B cell (primary cell): Measurements from ENCODE around the gene OR8U1.

Experiments
- CTCF ChIP-seq: fragments of 200-600 bp; IDR thresholded peaks from one replicate; pipeline ENCODE4 v1.8.0; 2022; ENCODE audit warnings: antibody characterized with exemption, mild to moderate bottlenecking
- EZH2 ChIP-seq: IDR thresholded peaks from 2 replicates; pipeline ENCODE4 v1.6.1; 2012; ENCODE audit warnings: borderline replicate concordance, low read depth, mild to moderate bottlenecking, moderate library complexity, low read length; ENCODE audit not compliant: insufficient read depth, poor library complexity, severe bottlenecking

DNA sequence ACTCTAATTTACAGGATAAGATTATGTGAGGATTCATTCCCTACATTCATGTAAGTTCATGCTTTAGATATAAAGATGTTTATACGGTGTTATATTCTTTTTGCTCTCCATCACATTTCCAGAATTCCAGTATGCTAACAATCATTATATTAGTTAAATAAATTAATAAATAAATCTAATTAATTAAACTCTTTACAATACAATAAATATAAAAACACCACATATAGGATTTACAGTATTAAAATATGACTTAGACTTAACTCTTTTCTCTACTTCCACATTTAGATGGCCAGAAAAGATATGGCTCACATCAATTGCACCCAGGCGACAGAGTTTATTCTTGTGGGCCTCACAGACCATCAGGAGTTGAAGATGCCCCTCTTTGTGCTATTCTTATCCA, at the start of gene OR8U1:
- TF ChIP-seq CTCF (no peak), EZH2 (no peak)
